Astrocyte (in vitro differentiated cells and primary cell): ENCODE results near the gene CEP20. TPM values are rescaled to one million over a fixed set of nuclear protein-coding genes. Genes with fewer than 3 reads are reported as not detected.

Source experiments
- DNase-seq: peaks from one replicate; pipeline ENCODE4 v3.0.0-alpha.2; 2010; ENCODE audit warnings: low read depth
- FAIRE-seq: peaks from 2 replicates; lab custom pipeline; 2011; peaks lifted over from hg19 to GRCh38; lab: Jason Lieb, UNC
- H2AFZ ChIP-seq: 2 replicates; pipeline ENCODE4 v1.6.0; 2012; ENCODE audit warnings: low read depth, low read length, inconsistent platforms
- H3K27ac ChIP-seq: 2 replicates; pipeline ENCODE4 v1.5.1; 2011; ENCODE audit warnings: low read depth, low read length, inconsistent platforms
- H3K27me3 ChIP-seq: 2 replicates; pipeline ENCODE4 v1.6.0; 2011; ENCODE audit warnings: low read length, inconsistent platforms; ENCODE audit not compliant: insufficient read depth
- H3K36me3 ChIP-seq: 2 replicates; pipeline ENCODE4 v1.5.1; 2011; ENCODE audit warnings: low read length, inconsistent platforms; ENCODE audit not compliant: insufficient read depth
- H3K4me1 ChIP-seq: 2 replicates; pipeline ENCODE4 v1.5.1; 2011; ENCODE audit warnings: low read length, inconsistent platforms; ENCODE audit not compliant: insufficient read depth
- H3K4me2 ChIP-seq: 2 replicates; pipeline ENCODE4 v1.6.0; 2012; ENCODE audit warnings: low read length, inconsistent platforms
- H3K4me3 ChIP-seq: 2 replicates; pipeline ENCODE4 v1.5.1; 2011; ENCODE audit warnings: low read depth, mild to moderate bottlenecking, low read length, inconsistent platforms; ENCODE audit not compliant: insufficient read depth
- H3K79me2 ChIP-seq: 2 replicates; pipeline ENCODE4 v1.6.0; 2012; ENCODE audit warnings: mild to moderate bottlenecking, low read length, inconsistent platforms; ENCODE audit not compliant: insufficient read depth
- H3K9ac ChIP-seq: 2 replicates; pipeline ENCODE4 v1.6.0; 2012; ENCODE audit warnings: mild to moderate bottlenecking, low read length, inconsistent platforms
- H3K9me3 ChIP-seq: 2 replicates; pipeline ENCODE4 v1.5.1; 2012; ENCODE audit warnings: low read depth, mild to moderate bottlenecking, low read length, inconsistent platforms; ENCODE audit not compliant: insufficient read depth
- H4K20me1 ChIP-seq: 2 replicates; pipeline ENCODE4 v1.6.0; 2012; ENCODE audit warnings: low read length, inconsistent platforms; ENCODE audit not compliant: insufficient read depth
- H3K27ac Mint-ChIP-seq: one replicate; pipeline ENCODE4 v1.8.0; 2021; ENCODE audit warnings: mild to moderate bottlenecking, mixed read lengths; ENCODE audit not compliant: unreplicated experiment
- H3K27me3 Mint-ChIP-seq: one replicate; pipeline ENCODE4 v1.8.0; 2021; ENCODE audit warnings: low read depth, mixed read lengths; ENCODE audit not compliant: unreplicated experiment
- H3K36me3 Mint-ChIP-seq: one replicate; pipeline ENCODE4 v1.8.0; 2021; ENCODE audit warnings: low read depth, mixed read lengths; ENCODE audit not compliant: unreplicated experiment
- H3K4me1 Mint-ChIP-seq: one replicate; pipeline ENCODE4 v1.8.0; 2021; ENCODE audit warnings: low read depth, mixed read lengths; ENCODE audit not compliant: unreplicated experiment
- H3K4me3 Mint-ChIP-seq: one replicate; pipeline ENCODE4 v1.8.0; 2021; ENCODE audit warnings: mild to moderate bottlenecking, moderate library complexity, mixed read lengths; ENCODE audit not compliant: unreplicated experiment
- H3K9me3 Mint-ChIP-seq: one replicate; pipeline ENCODE4 v1.8.0; 2021; ENCODE audit warnings: mild to moderate bottlenecking, mixed read lengths; ENCODE audit not compliant: unreplicated experiment
- EZH2 ChIP-seq: IDR thresholded peaks from 2 replicates; pipeline ENCODE4 v1.6.1; 2012; ENCODE audit warnings: mild to moderate bottlenecking, low read length, inconsistent platforms; ENCODE audit not compliant: insufficient read depth
- total RNA-seq: library from RNA; stranded (reverse); gene quantifications from 2 replicates; pipeline ENCODE4 v1.2.1, GENCODE V29; 2021
- TF ChIP-seq, protein P1 (sequence below): IDR thresholded peaks from 2 replicates; pipeline ENCODE4 v1.5.1; 2011; ENCODE audit warnings: low read depth, mild to moderate bottlenecking, inconsistent platforms, low read length, moderate library complexity; ENCODE audit not compliant: insufficient read depth

CEP20 gene
- total RNA-seq, 1 donor from 2014 or later = 27.5 TPM

GRCh38 chr16:15897834-15898254 is 9.4 kb upstream of the CEP20 start:
- no peaks in the 10 kb centered on the region for H3K36me3 ChIP-seq
- H3K4me3 Mint-ChIP-seq = no peak overlapping the region
- H3K36me3 Mint-ChIP-seq = no peaks in the 10 kb centered on the region
- DNase-seq (peak; percentile 62), FAIRE-seq (no peak)
- no peaks in the 10 kb centered on the region for H3K9me3 Mint-ChIP-seq
- H3K27ac ChIP-seq = no peak overlapping the region
- peak overlapping the region; percentile 81 for H3K4me2 ChIP-seq
- H3K9ac ChIP-seq = peak overlapping the region; percentile 56
- H3K27me3 ChIP-seq = no peaks in the 10 kb centered on the region
- H3K4me3 ChIP-seq = no peak overlapping the region
- no peaks in the 10 kb centered on the region for H3K27me3 Mint-ChIP-seq
- TF ChIP-seq EZH2 = no peak
- TF ChIP-seq, protein P1, sequence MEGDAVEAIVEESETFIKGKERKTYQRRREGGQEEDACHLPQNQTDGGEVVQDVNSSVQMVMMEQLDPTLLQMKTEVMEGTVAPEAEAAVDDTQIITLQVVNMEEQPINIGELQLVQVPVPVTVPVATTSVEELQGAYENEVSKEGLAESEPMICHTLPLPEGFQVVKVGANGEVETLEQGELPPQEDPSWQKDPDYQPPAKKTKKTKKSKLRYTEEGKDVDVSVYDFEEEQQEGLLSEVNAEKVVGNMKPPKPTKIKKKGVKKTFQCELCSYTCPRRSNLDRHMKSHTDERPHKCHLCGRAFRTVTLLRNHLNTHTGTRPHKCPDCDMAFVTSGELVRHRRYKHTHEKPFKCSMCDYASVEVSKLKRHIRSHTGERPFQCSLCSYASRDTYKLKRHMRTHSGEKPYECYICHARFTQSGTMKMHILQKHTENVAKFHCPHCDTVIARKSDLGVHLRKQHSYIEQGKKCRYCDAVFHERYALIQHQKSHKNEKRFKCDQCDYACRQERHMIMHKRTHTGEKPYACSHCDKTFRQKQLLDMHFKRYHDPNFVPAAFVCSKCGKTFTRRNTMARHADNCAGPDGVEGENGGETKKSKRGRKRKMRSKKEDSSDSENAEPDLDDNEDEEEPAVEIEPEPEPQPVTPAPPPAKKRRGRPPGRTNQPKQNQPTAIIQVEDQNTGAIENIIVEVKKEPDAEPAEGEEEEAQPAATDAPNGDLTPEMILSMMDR = no peak
- peaks cover 20% of the 10 kb centered on the region for H3K4me1 ChIP-seq
- no peaks in the 10 kb centered on the region for H3K79me2 ChIP-seq
- no peaks in the 10 kb centered on the region for H4K20me1 ChIP-seq
- no peaks in the 10 kb centered on the region for H3K9me3 ChIP-seq
- H3K27ac Mint-ChIP-seq = no peak overlapping the region
- H3K4me1 Mint-ChIP-seq = peaks cover 9% of the 10 kb centered on the region
- H2AFZ ChIP-seq = peak overlapping the region; percentile 62

GRCh38 chr16:15897121-15897780 is 8.8 kb upstream of the CEP20 start:
- H4K20me1 ChIP-seq = no peaks in the 10 kb centered on the region
- no peak overlapping the region for H3K4me3 ChIP-seq
- Mint-ChIP-seq H3K27me3 (no peaks in the 10 kb centered on the region), H3K9me3 (no peaks in the 10 kb centered on the region), H3K4me1 (peaks cover 9% of the 10 kb centered on the region), H3K36me3 (no peaks in the 10 kb centered on the region), H3K27ac (no peak overlapping the region), H3K4me3 (no peak overlapping the region)
- H3K9me3 ChIP-seq = no peaks in the 10 kb centered on the region
- H3K79me2 ChIP-seq = no peaks in the 10 kb centered on the region
- FAIRE-seq (no peak), DNase-seq (no peak)
- H3K27me3 ChIP-seq = no peaks in the 10 kb centered on the region
- H3K4me1 ChIP-seq = peaks cover 20% of the 10 kb centered on the region
- no peak overlapping the region for H2AFZ ChIP-seq
- H3K9ac ChIP-seq = no peak overlapping the region
- H3K4me2 ChIP-seq = peak overlapping the region; percentile 81
- TF ChIP-seq EZH2 = no peak
- TF ChIP-seq, protein P1 = no peak
- no peak overlapping the region for H3K27ac ChIP-seq
- no peaks in the 10 kb centered on the region for H3K36me3 ChIP-seq

DNA sequence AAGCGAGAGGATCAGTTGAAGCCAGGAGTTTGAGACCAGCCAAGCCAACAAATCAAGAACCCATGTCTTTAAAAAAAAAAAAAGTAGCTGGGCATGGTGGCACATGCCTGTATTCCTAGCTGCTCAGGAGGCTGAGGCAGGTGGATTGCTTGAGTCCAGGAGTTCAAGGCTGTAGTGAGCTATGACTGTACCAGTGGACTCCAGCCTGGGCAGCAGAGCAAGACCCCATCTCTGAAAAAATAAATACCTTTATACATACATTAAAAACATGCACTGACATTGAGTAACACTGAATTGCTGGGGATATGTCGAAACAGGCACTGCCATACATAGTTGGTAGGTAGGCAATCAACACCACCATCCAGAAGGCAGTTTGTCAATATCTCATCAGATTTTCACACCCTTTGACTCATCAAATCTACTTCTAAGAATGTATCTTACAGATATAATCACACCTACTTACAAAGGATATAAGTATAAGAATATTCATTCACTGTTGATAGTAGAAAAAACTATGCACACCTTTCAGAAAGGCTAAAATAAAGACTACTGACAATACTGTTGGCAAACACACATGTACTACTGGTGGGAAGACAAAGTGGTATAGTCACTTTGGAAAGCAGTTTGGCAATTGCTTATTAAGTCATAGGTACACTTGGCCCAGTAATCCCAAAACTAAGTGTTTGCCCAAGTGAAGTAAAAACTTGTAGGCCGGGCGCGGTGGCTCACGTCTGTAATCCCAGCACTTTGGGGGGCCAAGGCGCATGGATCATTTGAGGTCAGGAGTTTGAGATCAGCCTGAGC is 6.4 kb upstream of the CEP20 start:
- Histone ChIP-seq H3K9ac (no peak overlapping the region), H3K4me3 (no peak overlapping the region), H3K79me2 (no peaks in the 10 kb centered on the region), H3K27me3 (no peaks in the 10 kb centered on the region), H3K9me3 (no peaks in the 10 kb centered on the region), H3K4me1 (peaks cover 16% of the 10 kb centered on the region), H2AFZ (no peak overlapping the region), H3K27ac (no peak overlapping the region), H4K20me1 (no peaks in the 10 kb centered on the region), H3K4me2 (no peak overlapping the region), H3K36me3 (no peaks in the 10 kb centered on the region)
- DNase-seq (no peak), FAIRE-seq (no peak)
- Mint-ChIP-seq H3K27me3 (no peaks in the 10 kb centered on the region), H3K4me3 (no peak overlapping the region), H3K9me3 (no peaks in the 10 kb centered on the region), H3K27ac (no peak overlapping the region), H3K4me1 (peaks cover 6% of the 10 kb centered on the region), H3K36me3 (no peaks in the 10 kb centered on the region)
- TF ChIP-seq EZH2 = no peak
- TF ChIP-seq, protein P1 = no peak
